Neural cell (in vitro differentiated cells): ENCODE measurements around the gene NEDD4L.

Source experiments
- EZH2 ChIP-seq: fragments of 200-600, 300-800 bp; shearing (Covaris generic), sonication (generic); IDR thresholded peaks from 2 replicates; pipeline ENCODE4 v1.6.1; 2014; ENCODE audit warnings: antibody characterized with exemption, low read length, borderline replicate concordance, mild to moderate bottlenecking; ENCODE audit not compliant: insufficient read depth, poor library complexity, severe bottlenecking
- POLR2AphosphoS5 ChIP-seq: IDR thresholded peaks from 2 replicates; pipeline ENCODE4 v1.6.1; 2012
- TF ChIP-seq, protein P1 (sequence below): fragments of 450-650 bp; IDR thresholded peaks from 2 replicates; pipeline ENCODE4 v1.5.1; 2014; ENCODE audit warnings: antibody characterized with exemption, mild to moderate bottlenecking, moderate library complexity; ENCODE audit not compliant: poor library complexity, severe bottlenecking

DNA sequence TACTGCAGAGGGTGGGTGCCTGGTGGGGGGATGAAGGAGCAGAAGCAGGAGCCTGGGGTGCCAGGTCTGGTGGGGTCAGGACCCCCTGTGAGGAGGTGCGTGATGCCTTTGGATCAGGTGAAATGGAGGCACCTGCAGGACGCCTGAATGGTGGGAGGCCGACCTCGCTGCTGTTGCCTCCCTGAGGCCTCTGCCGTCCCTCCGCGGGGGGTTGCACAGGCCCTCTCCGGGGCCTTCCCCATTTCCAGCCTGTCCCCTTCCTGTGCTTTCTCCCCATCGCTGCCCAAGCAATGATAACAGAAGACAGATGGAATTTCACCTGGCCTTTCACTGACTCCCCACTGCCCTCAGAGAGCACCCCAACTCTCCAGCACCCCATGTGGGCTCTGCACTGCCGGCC is 325.6 kb downstream of the NEDD4L start:
- TF ChIP-seq POLR2AphosphoS5 (no peak), EZH2 (no peak)
- TF ChIP-seq, protein P1, sequence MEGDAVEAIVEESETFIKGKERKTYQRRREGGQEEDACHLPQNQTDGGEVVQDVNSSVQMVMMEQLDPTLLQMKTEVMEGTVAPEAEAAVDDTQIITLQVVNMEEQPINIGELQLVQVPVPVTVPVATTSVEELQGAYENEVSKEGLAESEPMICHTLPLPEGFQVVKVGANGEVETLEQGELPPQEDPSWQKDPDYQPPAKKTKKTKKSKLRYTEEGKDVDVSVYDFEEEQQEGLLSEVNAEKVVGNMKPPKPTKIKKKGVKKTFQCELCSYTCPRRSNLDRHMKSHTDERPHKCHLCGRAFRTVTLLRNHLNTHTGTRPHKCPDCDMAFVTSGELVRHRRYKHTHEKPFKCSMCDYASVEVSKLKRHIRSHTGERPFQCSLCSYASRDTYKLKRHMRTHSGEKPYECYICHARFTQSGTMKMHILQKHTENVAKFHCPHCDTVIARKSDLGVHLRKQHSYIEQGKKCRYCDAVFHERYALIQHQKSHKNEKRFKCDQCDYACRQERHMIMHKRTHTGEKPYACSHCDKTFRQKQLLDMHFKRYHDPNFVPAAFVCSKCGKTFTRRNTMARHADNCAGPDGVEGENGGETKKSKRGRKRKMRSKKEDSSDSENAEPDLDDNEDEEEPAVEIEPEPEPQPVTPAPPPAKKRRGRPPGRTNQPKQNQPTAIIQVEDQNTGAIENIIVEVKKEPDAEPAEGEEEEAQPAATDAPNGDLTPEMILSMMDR = no peak
